ENCODE results near the gene NACC1. TPM values are rescaled to one million over a fixed set of nuclear protein-coding genes. Genes with fewer than 3 reads are reported as not detected.

The NACC1 gene
- total and polyA plus RNA-seq, 2 of the 13 experiments (the other 11 are each of a cell fraction or from before 2014, with no cell fraction given): 31.8 to 42.3 TPM

GRCh38 chr19:13150187-13150930 is 32.3 kb downstream of the NACC1 start, which contains the start of the genes IER2 and STX10 (continued):
- TF ChIP-seq ZNF124 (CRISPR knock-in tag; IDR thresholded peaks at IDR 0.05): peak; percentile 82; the same call in 1 of the 2 replicates
- no peak for TF ChIP-seq ZBTB37 (CRISPR knock-in tag; IDR thresholded peaks at IDR 0.05)
- peak; percentile 44; the same call in 1 of the 2 replicates for TF ChIP-seq CEBPB (IDR thresholded peaks at IDR 0.05; ENCODE audit: borderline replicate concordance, low read depth, low read length)
- peak; percentile 86 for TF ChIP-seq THAP9 (CRISPR knock-in tag; IDR thresholded peaks at IDR 0.05; ENCODE audit: borderline replicate concordance)
- TF ChIP-seq, protein P1, sequence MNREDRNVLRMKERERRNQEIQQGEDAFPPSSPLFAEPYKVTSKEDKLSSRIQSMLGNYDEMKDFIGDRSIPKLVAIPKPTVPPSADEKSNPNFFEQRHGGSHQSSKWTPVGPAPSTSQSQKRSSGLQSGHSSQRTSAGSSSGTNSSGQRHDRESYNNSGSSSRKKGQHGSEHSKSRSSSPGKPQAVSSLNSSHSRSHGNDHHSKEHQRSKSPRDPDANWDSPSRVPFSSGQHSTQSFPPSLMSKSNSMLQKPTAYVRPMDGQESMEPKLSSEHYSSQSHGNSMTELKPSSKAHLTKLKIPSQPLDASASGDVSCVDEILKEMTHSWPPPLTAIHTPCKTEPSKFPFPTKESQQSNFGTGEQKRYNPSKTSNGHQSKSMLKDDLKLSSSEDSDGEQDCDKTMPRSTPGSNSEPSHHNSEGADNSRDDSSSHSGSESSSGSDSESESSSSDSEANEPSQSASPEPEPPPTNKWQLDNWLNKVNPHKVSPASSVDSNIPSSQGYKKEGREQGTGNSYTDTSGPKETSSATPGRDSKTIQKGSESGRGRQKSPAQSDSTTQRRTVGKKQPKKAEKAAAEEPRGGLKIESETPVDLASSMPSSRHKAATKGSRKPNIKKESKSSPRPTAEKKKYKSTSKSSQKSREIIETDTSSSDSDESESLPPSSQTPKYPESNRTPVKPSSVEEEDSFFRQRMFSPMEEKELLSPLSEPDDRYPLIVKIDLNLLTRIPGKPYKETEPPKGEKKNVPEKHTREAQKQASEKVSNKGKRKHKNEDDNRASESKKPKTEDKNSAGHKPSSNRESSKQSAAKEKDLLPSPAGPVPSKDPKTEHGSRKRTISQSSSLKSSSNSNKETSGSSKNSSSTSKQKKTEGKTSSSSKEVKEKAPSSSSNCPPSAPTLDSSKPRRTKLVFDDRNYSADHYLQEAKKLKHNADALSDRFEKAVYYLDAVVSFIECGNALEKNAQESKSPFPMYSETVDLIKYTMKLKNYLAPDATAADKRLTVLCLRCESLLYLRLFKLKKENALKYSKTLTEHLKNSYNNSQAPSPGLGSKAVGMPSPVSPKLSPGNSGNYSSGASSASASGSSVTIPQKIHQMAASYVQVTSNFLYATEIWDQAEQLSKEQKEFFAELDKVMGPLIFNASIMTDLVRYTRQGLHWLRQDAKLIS (CRISPR knock-in tag; IDR thresholded peaks at IDR 0.05): no peak
- TF ChIP-seq NFIC (IDR thresholded peaks at IDR 0.05; ENCODE audit: low read length): no peak
- 0 out of 2 replicates have a peak, but pooled peaks have one; percentile 20 for TF ChIP-seq ZNF460 (CRISPR knock-in tag; IDR thresholded peaks at IDR 0.05; ENCODE audit: borderline replicate concordance)
- peak; percentile 99 for TF ChIP-seq ZNF574 (CRISPR knock-in tag; IDR thresholded peaks at IDR 0.05)
- peak; percentile 49; the same call in 1 of the 2 replicates for TF ChIP-seq ZNF766 (CRISPR knock-in tag; IDR thresholded peaks at IDR 0.05; ENCODE audit: borderline replicate concordance)
- TF ChIP-seq SIX1 (CRISPR knock-in tag; IDR thresholded peaks at IDR 0.05; ENCODE audit: borderline replicate concordance): 0 out of 2 replicates have a peak, but pooled peaks have one; percentile 25
- peak; percentile 96 for TF ChIP-seq GABPA (IDR thresholded peaks at IDR 0.05; ENCODE audit: low read depth, low read length)
- TF ChIP-seq GABPA (CRISPR knock-in tag; IDR thresholded peaks at IDR 0.05; ENCODE audit: low read depth): peak; percentile 99
- no peak for TF ChIP-seq SETDB1 (CRISPR knock-in tag; IDR thresholded peaks at IDR 0.05; ENCODE audit: borderline replicate concordance)
- peak; percentile 26; the same call in 1 of the 2 replicates for TF ChIP-seq NFYB (CRISPR knock-in tag; IDR thresholded peaks at IDR 0.05)
- TF ChIP-seq, protein P2, sequence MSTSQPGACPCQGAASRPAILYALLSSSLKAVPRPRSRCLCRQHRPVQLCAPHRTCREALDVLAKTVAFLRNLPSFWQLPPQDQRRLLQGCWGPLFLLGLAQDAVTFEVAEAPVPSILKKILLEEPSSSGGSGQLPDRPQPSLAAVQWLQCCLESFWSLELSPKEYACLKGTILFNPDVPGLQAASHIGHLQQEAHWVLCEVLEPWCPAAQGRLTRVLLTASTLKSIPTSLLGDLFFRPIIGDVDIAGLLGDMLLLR (CRISPR knock-in tag; IDR thresholded peaks at IDR 0.05): 0 out of 2 replicates have a peak, but pooled peaks have one; percentile 41
- TF ChIP-seq GTF3A (CRISPR knock-in tag; conservative IDR thresholded peaks at IDR 0.05): no peak
- no peak for TF ChIP-seq JUNB (CRISPR knock-in tag; IDR thresholded peaks at IDR 0.05; ENCODE audit: borderline replicate concordance)

All from HepG2 (cell line).